Measurements from ENCODE around the gene SMARCD1.

GRCh38 chr12:50040657-50041056, 44.5 kb upstream of the SMARCD1 start:
- no peak for TF ChIP-seq CTCF (IDR thresholded peaks at IDR 0.05; ENCODE audit: low read length)
- no peak for TF ChIP-seq EZH2 (IDR thresholded peaks at IDR 0.05; ENCODE audit: borderline replicate concordance, low read length)
